Stimulated activated CD4-positive, alpha-beta T cell treated with anti-CD3 and anti-CD28 coated beads, Interleukin-1b, Interleukin-23, amount 100 ng/mL, for 4 hours (primary cell): ENCODE results near the gene PTPN21.

Experiments
- DNase-seq, 2 donors: peaks; one replicate each; pipeline ENCODE4 v3.0.0-alpha.2; 2020; ENCODE audit warnings: low read depth in 2 of 2

PTPN21 gene

DNA sequence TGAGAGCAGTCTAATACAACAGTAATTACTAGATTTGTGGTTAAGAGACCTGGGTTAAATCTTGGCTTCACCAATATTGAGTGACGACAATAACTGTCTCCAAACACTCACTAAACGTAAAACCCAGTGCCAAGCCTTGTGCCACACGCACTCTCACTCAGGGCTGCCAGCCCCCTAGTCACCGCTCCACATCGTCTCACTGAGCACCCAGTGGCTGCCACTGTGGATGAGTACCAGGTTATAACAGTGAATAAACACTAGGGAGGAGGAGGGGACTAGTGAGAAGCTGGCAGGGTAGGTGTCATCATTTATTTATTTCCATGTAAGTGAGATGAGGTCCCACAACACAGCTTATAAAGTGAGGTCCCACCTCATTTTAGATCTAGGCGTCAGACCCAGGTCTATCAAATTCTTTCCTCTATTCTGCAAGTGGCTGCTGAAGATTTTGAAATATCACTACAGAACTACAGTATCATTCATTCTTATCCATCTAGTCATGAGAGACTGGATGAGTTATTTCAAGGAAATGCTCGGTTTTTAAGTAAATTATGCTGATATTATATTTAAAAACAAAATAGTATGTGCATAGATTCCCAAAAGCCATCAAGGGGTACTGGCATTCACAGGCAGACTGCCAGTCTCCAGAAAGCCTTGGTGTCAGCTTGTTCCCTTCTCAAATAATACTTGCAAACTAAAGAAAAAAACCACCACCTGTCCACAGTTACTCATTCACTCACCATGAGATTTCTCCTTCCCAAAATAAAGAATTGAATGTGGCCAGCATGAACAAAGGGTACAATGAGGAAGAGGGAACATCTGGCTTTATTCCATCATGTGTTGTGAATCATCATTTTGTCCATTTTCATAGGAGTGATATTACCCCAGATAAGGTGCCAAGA, 84.0 kb downstream of the PTPN21 start:
- no peak for DNase-seq

GRCh38 chr14:88468406-88468805, 86.4 kb downstream of the PTPN21 start:
- no peak for DNase-seq

DNA sequence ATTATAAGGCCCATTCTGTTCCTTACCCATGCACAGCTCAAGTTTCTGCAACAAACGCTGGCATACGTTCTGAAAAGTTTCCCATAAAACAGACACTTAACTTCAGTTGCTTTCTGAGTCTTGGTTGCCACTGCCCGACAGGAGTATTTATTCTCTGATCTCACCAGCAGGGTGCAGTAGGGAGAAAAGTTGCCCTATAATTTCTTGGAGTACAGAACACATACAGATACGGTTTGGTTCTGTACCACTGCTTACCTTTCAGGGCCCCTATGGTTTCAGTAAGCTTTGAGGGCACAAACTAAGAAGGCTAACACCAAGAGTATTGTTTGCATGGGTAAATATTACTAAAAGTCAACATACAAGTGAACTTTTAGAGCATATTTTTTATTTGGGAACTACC, 91.5 kb downstream of the PTPN21 start:
- no peak for DNase-seq

DNA sequence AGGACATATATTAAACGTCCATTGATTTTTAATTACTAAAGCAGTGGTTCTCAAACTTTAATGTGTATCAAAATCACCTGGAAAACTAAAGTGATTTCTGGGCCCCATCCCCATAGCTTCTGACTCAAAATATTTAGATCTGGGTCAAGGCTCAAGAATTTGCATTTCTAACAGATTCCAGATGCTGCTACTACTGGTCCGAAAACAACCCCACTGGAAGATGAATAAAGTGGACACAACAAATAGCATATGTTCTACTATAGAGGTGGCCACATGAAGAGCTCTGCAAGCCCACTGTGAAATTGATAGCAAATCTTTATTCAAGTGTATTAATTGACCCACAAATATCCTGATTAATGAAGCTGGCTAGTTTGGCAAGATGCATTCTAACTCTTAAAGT, 99.9 kb downstream of the PTPN21 start:
- no peak for DNase-seq

- DNase-seq, result no peak
Observed at GRCh38 chr14:88452231-88452630, 102.6 kb downstream of the PTPN21 start.

- no peak for DNase-seq
Observed at GRCh38 chr14:88439088-88439487, 115.7 kb downstream of the PTPN21 start.

GRCh38 chr14:88437658-88438057, 117.1 kb downstream of the PTPN21 start:
- no peak for DNase-seq

- no peak for DNase-seq
Observed at GRCh38 chr14:88430976-88431375, 123.8 kb downstream of the PTPN21 start.

DNA sequence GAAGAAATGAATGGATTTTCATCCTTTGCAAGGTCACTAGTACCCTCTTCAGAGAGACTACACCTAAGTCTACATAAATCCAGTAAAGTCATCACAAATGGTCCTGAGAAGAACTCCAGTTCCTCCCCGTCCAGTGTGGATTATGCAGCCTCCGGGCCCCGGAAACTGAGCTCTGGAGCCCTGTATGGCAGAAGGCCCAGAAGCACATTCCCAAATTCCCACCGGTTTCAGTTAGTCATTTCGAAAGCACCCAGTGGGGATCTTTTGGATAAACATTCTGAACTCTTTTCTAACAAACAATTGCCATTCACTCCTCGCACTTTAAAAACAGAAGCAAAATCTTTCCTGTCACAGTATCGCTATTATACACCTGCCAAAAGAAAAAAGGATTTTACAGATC, 128.5 kb downstream of the PTPN21 start:
- DNase-seq, result no peak

- DNase-seq, result no peak
Observed at GRCh38 chr14:88424573-88424972, 130.2 kb downstream of the PTPN21 start.

- DNase-seq, result no peak
Observed at GRCh38 chr14:88422919-88423650, 131.7 kb downstream of the PTPN21 start.

DNA sequence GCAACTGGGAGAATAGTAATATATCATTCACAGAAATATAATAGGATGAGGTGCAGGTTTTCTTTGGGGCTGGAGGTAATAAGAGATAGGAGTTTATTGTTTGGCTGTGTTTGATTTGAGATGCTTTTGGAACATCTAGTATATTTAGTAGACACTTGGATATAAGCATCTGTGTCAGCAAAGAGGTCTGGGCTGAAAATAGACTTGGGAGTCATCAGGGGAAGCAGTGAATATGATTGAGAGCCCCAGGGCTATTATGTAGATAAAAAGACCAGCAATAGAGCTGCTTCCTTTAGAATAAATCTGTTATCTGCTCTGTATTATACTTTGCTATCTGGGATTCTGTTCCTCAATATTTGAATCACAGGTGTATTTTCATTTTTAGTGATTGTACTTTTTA, 132.8 kb downstream of the PTPN21 start:
- no peak for DNase-seq

GRCh38 chr14:88421286-88421685, 133.5 kb downstream of the PTPN21 start:
- DNase-seq, result no peak

DNA sequence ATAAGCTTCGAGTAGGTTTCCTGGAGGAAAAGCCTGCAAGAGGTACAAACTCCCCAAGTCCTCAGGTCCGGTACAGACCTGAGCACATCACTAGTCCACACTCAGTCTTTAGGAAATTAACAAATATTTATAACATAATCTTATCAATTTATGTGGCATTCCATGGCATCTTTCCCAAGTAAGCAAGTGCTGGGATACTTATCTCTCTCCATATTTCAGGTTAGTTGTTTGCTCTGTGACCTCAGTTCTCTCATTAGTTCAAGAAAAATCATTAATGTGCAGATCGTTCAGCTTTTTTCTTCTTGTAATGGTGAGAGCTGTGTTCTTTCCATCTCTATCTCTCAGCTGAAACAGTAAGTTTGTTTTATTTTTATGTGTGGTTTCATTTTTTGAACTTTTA, 134.6 kb downstream of the PTPN21 start:
- DNase-seq, result no peak

GRCh38 chr14:88417594-88417993, 137.2 kb downstream of the PTPN21 start:
- DNase-seq, result no peak
